ENCODE results near the gene CBLC.

Gene CBLC

GRCh38 chr19:44799627-44800346 lies 22.1 kb downstream of the CBLC start:
- no peak for DNase-seq (ENCODE audit: low read depth in 2 of 2)

- DNase-seq (ENCODE audit: low read depth in 2 of 2): peak; percentile 41 to 50
Observed at GRCh38 chr19:44800461-44800860, 22.8 kb downstream of the CBLC start.

DNA sequence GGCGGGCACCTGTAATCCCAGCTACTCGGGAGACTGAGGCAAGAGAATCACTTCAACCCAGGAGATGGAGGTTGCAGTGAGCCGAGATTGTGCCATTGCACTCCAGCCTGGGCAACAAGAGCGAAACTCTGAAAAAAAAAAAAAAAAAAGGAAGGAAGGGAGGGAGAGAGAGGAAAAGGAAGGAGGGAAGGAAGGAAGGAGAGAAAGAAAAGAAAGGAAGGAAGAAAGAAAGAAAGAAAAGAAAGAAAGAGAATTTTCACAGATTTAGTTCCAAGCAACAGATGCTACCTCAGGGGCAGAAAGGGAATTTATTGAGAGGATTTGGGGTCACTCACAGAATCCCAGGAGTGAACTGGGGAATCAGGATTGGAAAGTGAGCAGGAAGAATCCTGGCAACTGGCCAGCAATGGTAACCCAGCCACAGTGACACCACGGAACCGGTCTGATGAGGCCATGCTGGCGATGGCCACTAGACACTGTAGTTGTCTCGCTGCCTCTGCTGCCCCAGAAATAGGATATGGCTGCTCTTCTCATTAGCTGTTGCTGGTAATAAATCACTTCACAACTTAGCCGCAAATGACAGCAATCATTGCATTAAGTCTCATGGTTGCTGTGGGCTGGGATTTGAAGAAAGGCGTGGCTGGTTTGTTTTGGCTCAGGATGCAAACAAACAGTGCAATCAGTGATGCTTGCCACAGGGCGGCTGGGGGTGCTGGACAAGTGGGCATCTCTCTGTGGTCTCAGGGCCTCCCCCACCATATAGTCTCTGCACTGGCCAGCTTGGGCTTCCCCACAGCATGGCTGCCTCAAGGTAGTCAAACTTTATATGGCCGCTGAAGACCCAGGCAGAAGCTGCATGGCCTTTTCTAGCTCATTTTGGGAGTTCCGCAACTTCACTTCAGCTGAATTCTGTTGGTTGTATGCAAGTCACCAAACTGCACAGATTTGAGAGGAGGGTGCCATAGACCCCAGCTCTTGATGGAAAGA lies 26.0 kb downstream of the CBLC start:
- no peak for DNase-seq (ENCODE audit: low read depth in 2 of 2)

- no peak for DNase-seq (ENCODE audit: low read depth in 2 of 2)
Observed at GRCh38 chr19:44806291-44806690, 28.6 kb downstream of the CBLC start.

GRCh38 chr19:44807162-44807561 lies 29.5 kb downstream of the CBLC start:
- DNase-seq (ENCODE audit: low read depth in 2 of 2): no peak

GRCh38 chr19:44807652-44808462 lies 30.2 kb downstream of the CBLC start:
- DNase-seq (ENCODE audit: low read depth in 2 of 2): peak in 1 of 2 experiments; percentile 5

DNA sequence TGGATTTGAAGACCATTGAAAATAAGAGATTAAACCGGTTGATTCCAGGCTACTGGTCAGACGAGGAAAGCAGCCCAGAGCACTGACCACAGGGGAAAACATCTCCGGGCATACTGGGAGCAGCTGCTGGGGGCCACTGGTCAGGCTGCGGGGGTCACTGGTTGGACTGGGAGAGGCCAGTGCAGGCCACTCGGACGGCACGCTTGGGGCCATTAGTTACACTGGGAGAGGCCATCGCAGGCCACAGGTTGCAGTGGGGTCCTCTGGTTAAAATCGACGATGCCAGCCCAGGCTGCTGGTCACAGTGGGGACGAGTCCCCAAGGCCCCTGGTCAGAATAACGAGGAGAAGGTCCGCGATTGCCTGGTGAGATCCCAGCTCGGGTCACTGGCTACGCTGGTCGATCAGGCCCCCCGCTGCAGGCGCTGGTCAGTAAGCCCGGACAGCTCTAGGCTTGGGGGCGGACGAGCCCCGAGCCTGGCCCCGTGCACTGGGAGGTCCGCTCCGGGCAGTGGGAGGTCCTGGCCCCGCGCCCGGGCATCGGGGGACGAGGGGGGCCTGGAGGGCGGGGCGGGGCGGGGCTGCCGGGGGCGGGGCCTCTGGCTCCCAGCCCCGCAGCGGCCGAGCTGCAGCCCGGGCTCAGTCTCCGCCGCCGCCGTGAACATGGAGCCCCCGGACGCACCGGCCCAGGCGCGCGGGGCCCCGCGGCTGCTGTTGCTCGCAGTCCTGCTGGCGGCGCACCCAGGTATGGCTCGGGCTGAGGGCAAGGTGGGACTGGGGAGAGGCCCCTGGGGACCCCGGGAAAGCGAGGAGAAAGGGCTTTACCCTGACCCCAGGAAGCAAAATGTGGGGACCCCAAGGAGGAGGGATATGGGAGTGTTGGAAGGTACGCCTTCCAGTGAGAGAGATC lies 31.0 kb downstream of the CBLC start, which contains the start of gene BCAM:
TSS of gene BCAM (plus strand) at position 641 of the 909 bp plus-strand sequence. CDS start at position 663, 22 bp downstream.
- peak; percentile 27 to 34 for DNase-seq (ENCODE audit: low read depth in 2 of 2)

- DNase-seq (ENCODE audit: low read depth in 2 of 2): no peak
Observed at GRCh38 chr19:44809577-44810233, 32.0 kb downstream of the CBLC start.

GRCh38 chr19:44810234-44811121 lies 32.8 kb downstream of the CBLC start:
- DNase-seq (ENCODE audit: low read depth in 2 of 2): no peak

- DNase-seq (ENCODE audit: low read depth in 2 of 2): no peak
Observed at GRCh38 chr19:44811122-44811419, 33.4 kb downstream of the CBLC start.

GRCh38 chr19:44812142-44812718 lies 34.5 kb downstream of the CBLC start:
- no peak for DNase-seq (ENCODE audit: low read depth in 2 of 2)

DNA sequence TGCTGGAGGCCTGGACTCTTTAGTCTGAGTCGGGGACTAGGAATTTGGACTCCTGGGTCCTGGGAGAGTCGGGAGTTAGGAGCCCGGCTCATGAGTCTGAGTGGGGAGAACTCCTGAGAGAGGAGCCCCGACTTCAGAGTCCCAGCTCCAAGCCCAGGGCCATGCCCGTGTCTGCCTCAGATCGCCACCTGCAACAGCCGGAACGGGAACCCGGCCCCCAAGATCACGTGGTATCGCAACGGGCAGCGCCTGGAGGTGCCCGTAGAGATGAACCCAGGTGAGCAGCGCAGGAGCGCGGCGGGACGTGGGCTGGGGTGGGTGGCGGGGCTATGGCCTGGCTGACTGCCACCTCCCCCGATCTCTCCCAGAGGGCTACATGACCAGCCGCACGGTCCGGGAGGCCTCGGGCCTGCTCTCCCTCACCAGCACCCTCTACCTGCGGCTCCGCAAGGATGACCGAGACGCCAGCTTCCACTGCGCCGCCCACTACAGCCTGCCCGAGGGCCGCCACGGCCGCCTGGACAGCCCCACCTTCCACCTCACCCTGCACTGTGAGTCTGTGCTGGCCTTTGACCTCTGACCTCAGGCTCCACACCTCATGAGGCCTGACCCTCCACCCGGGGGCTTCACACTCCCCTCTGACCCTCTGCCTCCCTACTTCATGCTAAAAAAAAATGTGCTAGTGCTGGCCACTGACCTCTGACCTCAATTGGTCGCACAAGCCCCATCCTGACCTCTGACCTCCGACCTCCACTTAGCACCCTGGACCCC lies 35.6 kb downstream of the CBLC start:
- no peak for DNase-seq (ENCODE audit: low read depth in 2 of 2)

- DNase-seq (ENCODE audit: low read depth in 2 of 2): no peak
Observed at GRCh38 chr19:44813841-44814470, 36.3 kb downstream of the CBLC start.

DNA sequence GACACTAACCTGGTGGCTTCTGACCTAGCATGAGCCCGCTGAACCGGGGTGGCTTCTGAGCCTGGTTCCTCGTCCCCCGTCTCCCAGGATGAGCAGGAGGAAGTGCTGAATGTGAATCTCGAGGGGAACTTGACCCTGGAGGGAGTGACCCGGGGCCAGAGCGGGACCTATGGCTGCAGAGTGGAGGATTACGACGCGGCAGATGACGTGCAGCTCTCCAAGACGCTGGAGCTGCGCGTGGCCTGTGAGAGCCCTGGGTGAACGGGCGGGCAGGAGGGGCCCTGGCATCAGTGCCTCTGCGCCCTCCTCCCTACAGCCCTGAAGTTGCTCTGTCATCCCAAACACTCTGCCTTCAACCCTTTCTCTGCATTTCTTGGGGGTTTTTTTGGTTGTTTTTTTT lies 36.8 kb downstream of the CBLC start:
- no peak for DNase-seq (ENCODE audit: low read depth in 2 of 2)

DNA sequence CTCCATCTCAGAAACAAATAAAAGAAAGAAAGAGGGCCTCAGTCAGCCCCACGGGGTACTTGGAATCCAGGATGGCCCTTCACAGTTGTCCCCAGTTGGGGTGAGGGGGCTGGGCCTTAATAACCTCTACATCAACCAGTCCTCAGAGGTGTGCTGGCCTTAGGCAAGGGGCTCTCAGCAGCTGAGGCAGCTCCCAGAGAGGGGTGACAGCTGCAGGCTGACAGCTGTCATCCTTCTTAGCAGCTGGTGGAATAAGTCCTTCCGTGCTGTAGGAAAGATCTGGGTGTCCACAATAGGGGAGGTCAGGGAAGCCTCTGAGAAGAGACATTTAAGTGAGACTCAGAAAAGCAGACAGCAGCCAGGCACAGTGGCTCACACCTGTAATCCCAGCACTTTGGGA lies 38.6 kb downstream of the CBLC start:
- no peak for DNase-seq (ENCODE audit: low read depth in 2 of 2)

GRCh38 chr19:44817725-44818465 lies 40.2 kb downstream of the CBLC start:
- DNase-seq (ENCODE audit: low read depth in 2 of 2): no peak

DNA sequence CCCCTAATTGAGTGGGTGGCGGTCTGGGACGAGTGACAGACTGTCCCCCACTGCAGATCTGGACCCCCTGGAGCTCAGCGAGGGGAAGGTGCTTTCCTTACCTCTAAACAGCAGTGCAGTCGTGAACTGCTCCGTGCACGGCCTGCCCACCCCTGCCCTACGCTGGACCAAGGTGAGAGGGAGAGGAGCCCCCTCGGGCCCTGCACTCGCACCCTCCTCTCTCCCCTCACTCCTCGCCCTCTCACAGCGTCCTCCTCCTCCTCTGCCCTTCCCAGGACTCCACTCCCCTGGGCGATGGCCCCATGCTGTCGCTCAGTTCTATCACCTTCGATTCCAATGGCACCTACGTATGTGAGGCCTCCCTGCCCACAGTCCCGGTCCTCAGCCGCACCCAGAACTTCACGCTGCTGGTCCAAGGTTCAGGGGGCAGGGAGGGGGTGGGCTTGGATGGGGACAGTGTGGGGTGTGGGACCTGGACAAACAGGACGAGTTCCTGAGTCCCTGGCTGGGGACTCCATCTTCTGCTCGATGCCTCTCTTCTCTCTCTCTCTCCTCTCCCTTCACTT lies 40.9 kb downstream of the CBLC start:
- no peak for DNase-seq (ENCODE audit: low read depth in 2 of 2)
